ENCODE results near the gene CEP95. TPM values are rescaled to one million over a fixed set of nuclear protein-coding genes. Genes with fewer than 3 reads are reported as not detected.

The CEP95 gene
- total and polyA plus RNA-seq, 2 of the 13 experiments (the other 11 are each of a cell fraction or from before 2014, with no cell fraction given), result 65.9 to 68.8 TPM

DNA sequence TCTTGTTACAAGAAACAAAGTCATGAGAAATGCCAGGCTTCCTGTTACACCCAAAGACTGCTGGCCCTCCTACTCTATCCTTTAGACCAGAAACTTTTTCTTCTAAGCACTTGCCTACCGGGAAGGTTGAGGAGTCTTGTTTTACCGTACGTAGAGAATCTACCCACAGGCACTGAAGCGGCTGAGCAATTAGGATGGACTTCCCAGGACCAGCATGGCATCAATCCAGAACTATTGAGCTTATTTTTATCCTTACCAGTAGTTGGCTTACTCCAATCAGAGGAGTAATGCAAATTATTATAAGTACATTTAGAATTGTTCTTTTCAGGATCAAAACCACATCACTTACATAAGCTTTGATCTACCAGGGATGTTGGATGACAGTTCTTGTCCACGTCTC, 25.6 kb downstream of the CEP95 start (continued):
- TF ChIP-seq ZMAT5 (CRISPR knock-in tag; IDR thresholded peaks at IDR 0.05; ENCODE audit: borderline replicate concordance, low read depth) (no peak), CCAR2 (optimal IDR thresholded peaks at IDR 0.05; ENCODE audit: low read depth, low read length) (no peak), RXRB (CRISPR knock-in tag; IDR thresholded peaks at IDR 0.05; ENCODE audit: borderline replicate concordance) (no peak), ZNF776 (CRISPR knock-in tag; IDR thresholded peaks at IDR 0.05) (no peak)

DNA sequence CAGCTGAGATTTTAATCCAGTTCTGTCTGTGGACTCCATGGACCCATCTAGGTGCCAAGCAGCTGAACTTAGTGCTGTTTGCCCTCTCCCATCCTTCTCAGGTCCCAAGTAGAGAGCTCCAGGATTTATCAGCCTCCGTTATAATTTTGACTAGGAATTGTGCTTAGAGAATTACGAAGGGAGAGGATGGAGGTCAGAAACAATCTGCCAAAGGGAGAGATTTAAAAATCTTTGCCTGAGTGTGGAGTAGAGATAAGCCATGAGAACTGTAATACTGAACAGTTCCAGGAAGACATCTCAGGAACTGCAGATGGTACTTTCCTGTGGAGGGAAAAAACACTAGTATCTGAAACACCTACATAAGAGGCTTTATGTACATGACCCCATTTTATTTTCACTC, 27.0 kb downstream of the CEP95 start:
- peaks cover 28 to 85% of the 10 kb centered on the region in 2 experiments for H3K36me3 ChIP-seq (replicated peaks in 1 of 2; ENCODE audit: control insufficient read depth in 1 of 2, insufficient read depth in 2 of 2, low read length in 2 of 2)
- no peaks in the 10 kb centered on the region for H3K4me1 ChIP-seq (ENCODE audit: insufficient read depth, low read length)
- H3K27ac ChIP-seq (ENCODE audit: extremely low read length, insufficient read depth, low read length), result no peak overlapping the region
- no peak for FAIRE-seq
- in situ Hi-C loops (cut with HindIII; ENCODE audit: extremely low pct_ligation_motif_present, low pct_unique_long_range_greater_than_20kb), result loop anchor here (25.0 kb wide), 1 partner anchor 104 kb away; no protein-coding TSS in a partner anchor
- no peak for ATAC-seq
- H3K27me3 ChIP-seq (ENCODE audit: control insufficient read depth in 1 of 2, insufficient read depth in 2 of 2, low read length in 2 of 2), result no peaks in the 10 kb centered on the region
- no peaks in the 10 kb centered on the region for H4K20me1 ChIP-seq (ENCODE audit: insufficient read depth, low read length)
- DNase-seq (ENCODE audit: low spot score), result no peak
- 95% methylated on average over 2 of the region's 2 CpGs for WGBS (ENCODE audit: low lambda C conversion rate)
- no peak overlapping the region for H3K9ac ChIP-seq (ENCODE audit: insufficient read depth, low read depth, low read length)
- no peaks in the 10 kb centered on the region for H3K9me3 ChIP-seq (ENCODE audit: low read length)
- no peak overlapping the region for H3K4me3 ChIP-seq (replicated peaks in 1 of 3; ENCODE audit: insufficient read depth in 1 of 3, low read depth in 2 of 3, low read length in 3 of 3)
- ChIA-PET CTCF (ENCODE audit: low intra/inter-chr PET ratio, low total read pairs) (no interaction called here), POLR2A (interaction anchor here (1.1 to 1.5 kb wide), 4 partner anchors 8 to 35 kb away, joined by 3 to 5 read pairs (median 4); partner anchors contain the start of gene CEP95)
- no peak overlapping the region for H3K4me2 ChIP-seq (ENCODE audit: low read depth, low read length)
- no peak for TF ChIP-seq ADNP (CRISPR knock-in tag; IDR thresholded peaks at IDR 0.05)
- peak; percentile 8 for TF ChIP-seq AGO2 (optimal IDR thresholded peaks at IDR 0.05; ENCODE audit: low read depth, low read length)
- no peak overlapping the region for H2AFZ ChIP-seq (ENCODE audit: low read length)
- no TSS peak for BruUV-seq (replicated peaks)
- no peaks in the 10 kb centered on the region for H3K79me2 ChIP-seq (ENCODE audit: insufficient read depth, low read length)
- intact Hi-C loops (cut with micrococcal nuclease; ENCODE audit: unreplicated experiment), result loop anchor here (5.0 to 10.0 kb wide), 2 partner anchors 114 to 201 kb away; no protein-coding TSS in a partner anchor

DNA sequence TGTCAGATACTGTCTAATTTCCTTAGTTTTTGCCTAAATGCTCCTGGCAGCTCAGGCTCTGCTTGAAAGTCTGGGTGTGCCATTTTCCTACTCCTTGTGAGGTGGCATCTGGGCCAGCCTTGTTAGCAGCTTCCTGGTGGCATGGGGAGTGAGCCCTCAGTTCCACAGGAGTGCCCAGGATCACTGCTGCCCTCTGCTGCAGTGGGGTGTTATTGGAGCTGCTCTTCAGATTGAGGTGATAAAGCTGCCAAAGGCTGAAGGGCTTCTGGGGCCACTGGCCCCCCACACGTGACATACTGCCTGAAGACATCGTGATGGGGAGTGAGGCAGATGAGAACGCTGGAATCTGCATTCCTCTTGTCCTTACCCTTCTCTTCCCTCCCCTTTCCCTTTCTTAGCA, 27.4 kb downstream of the CEP95 start:
- FAIRE-seq (no peak), DNase-seq (ENCODE audit: low spot score) (no peak), ATAC-seq (peak; percentile 17; the same call in 1 of the 3 replicates)
- intact Hi-C loops (cut with micrococcal nuclease; ENCODE audit: unreplicated experiment) (loop anchor here (5.0 to 10.0 kb wide), 2 partner anchors 113 to 201 kb away; no protein-coding TSS in a partner anchor), in situ Hi-C loops (cut with HindIII; ENCODE audit: extremely low pct_ligation_motif_present, low pct_unique_long_range_greater_than_20kb) (loop anchor here (25.0 kb wide), 1 partner anchor 103 kb away; no protein-coding TSS in a partner anchor)
- H3K4me3 ChIP-seq (replicated peaks in 1 of 3; ENCODE audit: insufficient read depth in 1 of 3, low read depth in 2 of 3, low read length in 3 of 3), result no peak overlapping the region
- H3K9me3 ChIP-seq (ENCODE audit: low read length), result no peaks in the 10 kb centered on the region
- no peaks in the 10 kb centered on the region for H3K4me1 ChIP-seq (ENCODE audit: insufficient read depth, low read length)
- peaks cover 24 to 81% of the 10 kb centered on the region in 2 experiments for H3K36me3 ChIP-seq (replicated peaks in 1 of 2; ENCODE audit: control insufficient read depth in 1 of 2, insufficient read depth in 2 of 2, low read length in 2 of 2)
- no peak overlapping the region for H3K9ac ChIP-seq (ENCODE audit: insufficient read depth, low read depth, low read length)
- no peaks in the 10 kb centered on the region for H3K27me3 ChIP-seq (ENCODE audit: control insufficient read depth in 1 of 2, insufficient read depth in 2 of 2, low read length in 2 of 2)
- no peaks in the 10 kb centered on the region for H4K20me1 ChIP-seq (ENCODE audit: insufficient read depth, low read length)
- WGBS (ENCODE audit: low lambda C conversion rate), result 97% methylated on average over 3 of the region's 3 CpGs
- no TSS peak for BruUV-seq (replicated peaks)
- no peaks in the 10 kb centered on the region for H3K79me2 ChIP-seq (ENCODE audit: insufficient read depth, low read length)
- no peak overlapping the region for H3K27ac ChIP-seq (ENCODE audit: extremely low read length, insufficient read depth, low read length)
- H3K4me2 ChIP-seq (ENCODE audit: low read depth, low read length), result no peak overlapping the region
- POLR2A ChIA-PET, result interaction anchor here (1.1 to 1.5 kb wide), 4 partner anchors 9 to 35 kb away, joined by 3 to 5 read pairs (median 4); partner anchors contain the start of gene CEP95
- CTCF ChIA-PET (ENCODE audit: low intra/inter-chr PET ratio, low total read pairs), result no interaction called here
- no peak overlapping the region for H2AFZ ChIP-seq (ENCODE audit: low read length)
- TF ChIP-seq EZH2 (conservative IDR thresholded peaks at IDR 0.05; ENCODE audit: low read depth, low read length) (no peak), POLR2G (IDR thresholded peaks at IDR 0.05; ENCODE audit: low read depth, low read length) (0 out of 2 replicates have a peak, but pooled peaks have one; percentile 16), SYNCRIP (IDR thresholded peaks at IDR 0.05; ENCODE audit: insufficient read depth, low read depth, low read length) (no peak), PTBP1 (IDR thresholded peaks at IDR 0.05; ENCODE audit: low read depth, low read length, poor library complexity, severe bottlenecking) (no peak), ZGPAT (CRISPR knock-in tag; IDR thresholded peaks at IDR 0.05) (0 out of 2 replicates have a peak, but pooled peaks have one; percentile 22), IKZF1 (IDR thresholded peaks at IDR 0.05) (no peak)

Measured in HepG2 (cell line).